ENCODE measurements around the gene PIP4K2C.
"Not testable (repeated sequence)": the region's sequence is repeated elsewhere in the genome, so short reads cannot be mapped to it uniquely, and the experiment has no call there.

The PIP4K2C gene

DNA sequence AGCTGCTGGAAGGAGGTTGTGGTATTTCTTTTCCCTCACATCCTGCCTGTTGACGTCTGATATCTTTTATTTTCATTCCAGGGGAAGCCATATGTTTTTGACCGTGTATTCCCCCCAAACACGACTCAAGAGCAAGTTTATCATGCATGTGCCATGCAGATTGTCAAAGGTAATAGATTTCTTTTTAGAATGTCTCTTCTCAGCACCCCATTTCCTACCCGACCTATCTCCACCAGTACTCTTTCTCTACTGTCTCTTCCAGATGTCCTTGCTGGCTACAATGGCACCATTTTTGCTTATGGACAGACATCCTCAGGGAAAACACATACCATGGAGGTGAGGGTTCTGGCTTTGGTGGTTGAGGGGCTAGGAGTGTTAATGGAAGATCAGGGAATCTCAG lies 27.6 kb upstream of the PIP4K2C start:
- TF ChIP-seq, protein P1, sequence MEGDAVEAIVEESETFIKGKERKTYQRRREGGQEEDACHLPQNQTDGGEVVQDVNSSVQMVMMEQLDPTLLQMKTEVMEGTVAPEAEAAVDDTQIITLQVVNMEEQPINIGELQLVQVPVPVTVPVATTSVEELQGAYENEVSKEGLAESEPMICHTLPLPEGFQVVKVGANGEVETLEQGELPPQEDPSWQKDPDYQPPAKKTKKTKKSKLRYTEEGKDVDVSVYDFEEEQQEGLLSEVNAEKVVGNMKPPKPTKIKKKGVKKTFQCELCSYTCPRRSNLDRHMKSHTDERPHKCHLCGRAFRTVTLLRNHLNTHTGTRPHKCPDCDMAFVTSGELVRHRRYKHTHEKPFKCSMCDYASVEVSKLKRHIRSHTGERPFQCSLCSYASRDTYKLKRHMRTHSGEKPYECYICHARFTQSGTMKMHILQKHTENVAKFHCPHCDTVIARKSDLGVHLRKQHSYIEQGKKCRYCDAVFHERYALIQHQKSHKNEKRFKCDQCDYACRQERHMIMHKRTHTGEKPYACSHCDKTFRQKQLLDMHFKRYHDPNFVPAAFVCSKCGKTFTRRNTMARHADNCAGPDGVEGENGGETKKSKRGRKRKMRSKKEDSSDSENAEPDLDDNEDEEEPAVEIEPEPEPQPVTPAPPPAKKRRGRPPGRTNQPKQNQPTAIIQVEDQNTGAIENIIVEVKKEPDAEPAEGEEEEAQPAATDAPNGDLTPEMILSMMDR (IDR thresholded peaks at IDR 0.05; ENCODE audit: low read depth, low read length): no peak
- DNase-seq (ENCODE audit: extremely low read depth, low read depth): no peak

DNA sequence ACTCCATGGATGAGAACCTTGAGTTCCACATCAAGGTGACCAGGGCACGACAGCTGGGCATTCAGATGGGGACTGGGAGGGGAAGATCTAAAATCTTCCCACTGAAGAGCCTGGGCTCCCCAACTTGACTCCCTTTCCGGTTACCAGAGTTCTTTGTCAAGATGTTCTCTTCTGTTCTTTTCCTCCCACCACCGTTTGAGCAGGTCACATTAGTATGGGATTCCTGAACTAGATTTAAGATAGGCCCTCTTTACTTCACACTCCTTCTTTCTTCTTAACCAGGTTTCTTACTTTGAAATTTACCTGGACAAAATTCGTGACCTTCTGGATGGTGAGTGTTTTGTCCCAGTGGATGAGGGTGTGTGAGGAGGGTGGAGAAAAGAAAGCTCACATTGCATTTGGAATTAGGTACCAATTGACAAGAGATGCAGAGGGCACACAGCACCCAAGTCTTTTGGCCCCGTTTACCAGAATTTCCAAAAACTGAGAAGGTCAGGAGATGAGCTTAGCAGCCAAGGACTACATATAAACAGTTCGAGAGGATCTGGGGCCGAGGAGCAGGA lies 26.7 kb upstream of the PIP4K2C start:
- TF ChIP-seq, protein P1 (IDR thresholded peaks at IDR 0.05; ENCODE audit: low read depth, low read length): no peak
- no peak for DNase-seq (ENCODE audit: extremely low read depth, low read depth)

DNA sequence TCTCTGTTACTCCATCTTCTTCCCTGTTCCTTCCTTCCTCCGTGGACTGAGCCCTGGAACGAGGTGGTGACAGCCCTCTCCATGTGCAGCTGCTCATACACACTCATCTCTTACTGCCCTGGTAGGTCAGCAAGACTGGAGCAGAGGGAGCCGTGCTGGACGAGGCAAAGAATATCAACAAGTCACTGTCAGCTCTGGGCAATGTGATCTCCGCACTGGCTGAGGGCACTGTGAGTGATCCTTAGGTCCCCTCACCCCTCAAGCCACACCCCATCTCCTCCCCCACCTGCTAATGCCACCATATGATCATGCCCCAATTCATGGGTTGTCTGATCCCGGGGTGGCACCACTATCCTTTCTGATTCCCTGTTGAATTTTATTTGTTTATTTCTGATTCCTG lies 22.2 kb upstream of the PIP4K2C start:
- no peak for DNase-seq (ENCODE audit: extremely low read depth, low read depth)
- TF ChIP-seq, protein P1 (IDR thresholded peaks at IDR 0.05; ENCODE audit: low read depth, low read length): no peak

DNA sequence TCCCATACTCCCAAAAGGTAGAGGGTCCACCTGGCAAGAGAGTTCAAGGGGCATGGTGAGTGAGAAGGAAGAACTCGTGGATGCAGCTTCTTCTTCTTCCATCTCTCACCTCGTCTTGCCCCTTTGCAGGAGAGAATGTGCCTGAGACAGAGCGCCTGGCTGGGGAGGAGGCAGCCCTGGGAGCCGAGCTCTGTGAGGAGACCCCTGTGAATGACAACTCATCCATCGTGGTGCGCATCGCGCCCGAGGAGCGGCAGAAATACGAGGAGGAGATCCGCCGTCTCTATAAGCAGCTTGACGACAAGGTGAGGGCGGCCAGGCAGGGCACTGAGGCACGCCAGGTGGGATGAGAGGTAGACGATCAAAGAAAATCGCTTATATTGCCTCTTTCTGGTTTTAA lies 21.1 kb upstream of the PIP4K2C start:
- TF ChIP-seq, protein P1 (IDR thresholded peaks at IDR 0.05; ENCODE audit: low read depth, low read length): no peak
- DNase-seq (ENCODE audit: extremely low read depth, low read depth): no peak

DNA sequence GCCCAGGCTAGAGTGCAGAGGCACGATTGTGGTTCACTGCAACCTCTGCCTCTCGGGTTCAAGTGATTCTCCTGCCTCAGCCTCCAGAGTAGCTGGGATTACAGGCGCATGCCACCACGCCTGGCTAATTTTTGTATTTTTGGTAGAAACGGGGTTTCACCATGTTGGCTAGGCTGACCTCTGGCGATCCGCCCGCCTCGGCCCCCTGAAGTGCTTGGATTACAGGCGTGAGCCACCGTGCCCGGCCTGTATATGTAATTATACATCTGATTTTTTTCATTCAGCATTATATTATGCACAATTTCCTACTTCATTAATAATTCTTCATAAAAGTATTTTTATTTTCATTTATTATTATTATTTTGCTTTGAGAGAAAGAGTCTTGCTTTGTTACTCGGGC lies 20.6 kb upstream of the PIP4K2C start:
- DNase-seq (ENCODE audit: extremely low read depth, low read depth): not testable (repeated sequence)

DNA sequence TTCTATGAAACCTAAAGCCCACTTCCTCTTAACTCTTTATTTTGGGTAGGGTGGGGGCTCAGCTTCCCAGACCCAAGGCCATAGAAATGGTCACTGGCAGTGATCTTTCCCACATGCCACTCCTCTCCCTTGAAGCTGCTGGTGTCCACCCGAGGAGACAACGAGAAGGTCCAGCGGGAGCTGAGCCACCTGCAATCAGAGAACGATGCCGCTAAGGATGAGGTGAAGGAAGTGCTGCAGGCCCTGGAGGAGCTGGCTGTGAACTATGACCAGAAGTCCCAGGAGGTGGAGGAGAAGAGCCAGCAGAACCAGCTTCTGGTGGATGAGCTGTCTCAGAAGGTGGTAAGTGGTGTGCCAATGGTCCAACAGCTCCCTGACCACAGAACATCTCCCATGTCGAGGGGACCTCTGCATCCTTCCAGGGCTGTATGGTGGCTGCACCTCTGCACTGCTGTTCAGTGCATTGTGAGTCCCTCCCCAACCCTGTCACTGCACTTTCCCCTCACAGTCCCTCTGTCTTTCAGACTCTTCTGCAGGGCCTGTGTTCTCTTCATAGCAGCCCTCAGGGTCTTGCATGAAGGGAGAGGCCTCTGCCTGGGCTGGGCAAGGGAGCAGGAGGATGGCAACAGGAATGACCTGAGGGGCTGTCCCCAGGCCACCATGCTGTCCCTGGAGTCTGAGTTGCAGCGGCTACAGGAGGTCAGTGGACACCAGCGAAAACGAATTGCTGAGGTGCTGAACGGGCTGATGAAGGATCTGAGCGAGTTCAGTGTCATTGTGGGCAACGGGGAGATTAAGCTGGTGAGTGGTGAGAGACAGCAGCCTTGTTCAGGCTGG lies 18.8 kb upstream of the PIP4K2C start:
- DNase-seq (ENCODE audit: extremely low read depth, low read depth): no peak
- TF ChIP-seq, protein P1 (IDR thresholded peaks at IDR 0.05; ENCODE audit: low read depth, low read length): no peak

DNA sequence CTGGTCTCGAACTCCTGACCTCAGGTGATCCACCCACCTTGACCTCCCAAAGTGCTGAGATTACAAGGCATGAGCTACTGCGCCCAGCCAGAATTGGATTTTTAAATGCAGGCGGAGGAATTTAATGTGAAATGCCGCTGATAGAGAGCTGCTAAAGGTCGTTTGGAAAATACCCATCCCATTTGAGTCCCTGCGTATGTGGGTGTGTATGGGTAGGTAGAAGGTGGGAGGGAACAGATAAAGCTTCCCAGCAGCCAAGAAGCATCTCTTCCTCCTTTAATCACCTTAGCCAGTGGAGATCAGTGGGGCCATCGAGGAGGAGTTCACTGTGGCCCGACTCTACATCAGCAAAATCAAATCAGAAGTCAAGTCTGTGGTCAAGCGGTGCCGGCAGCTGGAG lies 16.2 kb upstream of the PIP4K2C start:
- TF ChIP-seq, protein P1 (IDR thresholded peaks at IDR 0.05; ENCODE audit: low read depth, low read length): no peak
- DNase-seq (ENCODE audit: extremely low read depth, low read depth): no peak

Data from AG09319 (cell line).